RPMI8226 (cell line): Measurements from ENCODE around the gene CLDN16.

ENCODE experiments used
- DNase-seq: peaks from one replicate; pipeline ENCODE4 v3.0.0-alpha.2; 2015

CLDN16 gene

GRCh38 chr3:190387578-190388213, at the start of gene CLDN16:
CLDN16 (plus strand) TSS chr3:190388163; CDS start chr3:190388330, 167 bp downstream.
- no peak for DNase-seq

GRCh38 chr3:190338717-190339116, 49.2 kb upstream of the CLDN16 start:
- no peak for DNase-seq

GRCh38 chr3:190339130-190339529, 48.8 kb upstream of the CLDN16 start:
- DNase-seq = no peak

GRCh38 chr3:190340071-190340470, 47.9 kb upstream of the CLDN16 start:
- DNase-seq = no peak

- DNase-seq = no peak
Observed at GRCh38 chr3:190345027-190345821, 42.7 kb upstream of the CLDN16 start.

GRCh38 chr3:190345878-190346277, 42.1 kb upstream of the CLDN16 start:
- no peak for DNase-seq

GRCh38 chr3:190346541-190346940, 41.4 kb upstream of the CLDN16 start:
- no peak for DNase-seq

GRCh38 chr3:190352861-190353457, 35.0 kb upstream of the CLDN16 start:
- no peak for DNase-seq

GRCh38 chr3:190356246-190356645, 31.7 kb upstream of the CLDN16 start:
- DNase-seq = no peak

GRCh38 chr3:190357468-190357867, 30.5 kb upstream of the CLDN16 start:
- no peak for DNase-seq

GRCh38 chr3:190359813-190360212, 28.1 kb upstream of the CLDN16 start:
- DNase-seq = no peak

- no peak for DNase-seq
Observed at GRCh38 chr3:190360228-190360627, 27.7 kb upstream of the CLDN16 start.

- DNase-seq = no peak
Observed at GRCh38 chr3:190361791-190362190, 26.2 kb upstream of the CLDN16 start.

- DNase-seq = no peak
Observed at GRCh38 chr3:190362258-190362657, 25.7 kb upstream of the CLDN16 start.

- DNase-seq = no peak
Observed at GRCh38 chr3:190366133-190366532, 21.8 kb upstream of the CLDN16 start.

GRCh38 chr3:190368881-190369280, 19.1 kb upstream of the CLDN16 start:
- DNase-seq = no peak

GRCh38 chr3:190369668-190370295, 18.2 kb upstream of the CLDN16 start:
- DNase-seq = no peak

- DNase-seq = no peak
Observed at GRCh38 chr3:190370369-190370768, 17.6 kb upstream of the CLDN16 start.

GRCh38 chr3:190371152-190371551, 16.8 kb upstream of the CLDN16 start:
- no peak for DNase-seq

- no peak for DNase-seq
Observed at GRCh38 chr3:190375246-190375645, 12.7 kb upstream of the CLDN16 start.

GRCh38 chr3:190375671-190376070, 12.3 kb upstream of the CLDN16 start:
- no peak for DNase-seq

GRCh38 chr3:190378240-190378891, 9.6 kb upstream of the CLDN16 start:
- no peak for DNase-seq

- DNase-seq = no peak
Observed at GRCh38 chr3:190380184-190380583, 7.8 kb upstream of the CLDN16 start.
